MCF 10A (cell line): Measurements from ENCODE around the gene MUC12. TPM values are rescaled to one million over a fixed set of nuclear protein-coding genes. Genes with fewer than 3 reads are reported as not detected.

Experiments used
- BruUV-seq: library from RNA; stranded (reverse); fragments of 400-500 nt; replicated peaks from 2 replicates; lab custom pipeline; 2021; lab: Mats Ljungman, UMichigan
- CTCF ChIA-PET: fragments of 300-600 bp; sonication (Branson Sonifier 250); formaldehyde crosslinking; extraction: SDS; loops from one replicate; lab custom pipeline; 2021; ENCODE audit warnings: antibody characterized with exemption, inconsistent platforms; lab: Yijun Ruan, JAX
- POLR2A ChIA-PET: fragments of 300-600, 350-650 bp; sonication (Branson Sonifier 250); formaldehyde crosslinking; extraction: SDS; loops from one replicate; lab custom pipeline; 2020; ENCODE audit warnings: antibody characterized with exemption, inconsistent platforms; lab: Yijun Ruan, JAX
- DNase-seq: peaks from one replicate; pipeline ENCODE4 v3.0.0-alpha.2; 2018; ENCODE audit not compliant: unreplicated experiment
- H3K27ac Mint-ChIP-seq: one replicate; pipeline ENCODE4 v1.8.0; 2022; ENCODE audit warnings: mild to moderate bottlenecking, low read depth, mixed read lengths; ENCODE audit not compliant: unreplicated experiment
- H3K27me3 Mint-ChIP-seq: one replicate; pipeline ENCODE4 v1.8.0; 2022; ENCODE audit warnings: mixed read lengths; ENCODE audit not compliant: insufficient read depth, unreplicated experiment
- H3K36me3 Mint-ChIP-seq: one replicate; pipeline ENCODE4 v1.8.0; 2022; ENCODE audit warnings: mild to moderate bottlenecking, moderate library complexity, mixed read lengths; ENCODE audit not compliant: insufficient read depth, unreplicated experiment
- H3K4me1 Mint-ChIP-seq: one replicate; pipeline ENCODE4 v1.8.0; 2022; ENCODE audit warnings: mixed read lengths; ENCODE audit not compliant: insufficient read depth, unreplicated experiment
- H3K4me3 Mint-ChIP-seq: one replicate; pipeline ENCODE4 v1.8.0; 2022; ENCODE audit warnings: mild to moderate bottlenecking, moderate library complexity, mixed read lengths; ENCODE audit not compliant: unreplicated experiment
- H3K9me3 Mint-ChIP-seq: one replicate; pipeline ENCODE4 v1.8.0; 2022; ENCODE audit warnings: mixed read lengths; ENCODE audit not compliant: unreplicated experiment
- CTCF ChIP-seq: fragments of 200-600 bp; IDR thresholded peaks from one replicate; pipeline ENCODE4 v1.8.0; 2022; ENCODE audit warnings: antibody characterized with exemption, mild to moderate bottlenecking; ENCODE audit not compliant: unreplicated experiment
- intact Hi-C: fragments of 100-400 bp; cut with micrococcal nuclease; formaldehyde crosslinking; loops from 2 replicates; pipeline ENCODE4 v1.14.1; 2022
- total RNA-seq: library from RNA; stranded (reverse); gene quantifications from 2 replicates; pipeline ENCODE4 v1.2.3, GENCODE V29; 2022

MUC12 gene
- total RNA-seq, 1 experiment from 2014 or later: not detected

- DNase-seq: no peak
- ChIA-PET POLR2A (interaction anchor here (0.6 kb wide), 1 partner anchor 135 kb away, joined by 5 read pairs; no protein-coding TSS in a partner anchor), CTCF (no interaction called here)
- no TSS peak for BruUV-seq
- Mint-ChIP-seq H3K9me3 (no peaks in the 10 kb centered on the region), H3K27me3 (no peaks in the 10 kb centered on the region), H3K27ac (no peak overlapping the region), H3K4me1 (peaks cover 10% of the 10 kb centered on the region), H3K4me3 (no peak overlapping the region), H3K36me3 (no peaks in the 10 kb centered on the region)
- no peak for TF ChIP-seq CTCF
- intact Hi-C loops: no loop called here
These were observed 25.2 kb upstream of the MUC12 start for GRCh38 chr7:100944138-100944537.

DNA sequence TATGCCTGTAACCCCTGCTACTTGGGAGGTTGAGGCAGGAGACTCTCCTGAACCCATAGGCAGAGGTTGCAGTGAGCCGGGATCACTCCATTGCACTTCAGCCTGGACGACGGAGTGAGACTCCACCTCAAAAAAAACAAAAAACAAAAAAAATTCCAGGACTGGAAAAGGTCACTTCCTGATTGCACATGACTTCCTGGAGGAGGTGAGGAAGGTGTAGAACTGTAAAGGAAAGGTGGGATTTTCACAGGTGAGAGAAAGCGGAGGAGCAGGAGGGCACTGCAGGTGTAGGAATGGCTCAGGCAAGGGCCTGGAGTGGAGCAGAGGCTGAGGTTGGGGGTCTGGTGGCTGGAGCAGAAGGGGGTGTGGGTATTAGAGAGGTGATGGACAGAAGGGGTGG is 23.3 kb upstream of the MUC12 start:
- DNase-seq: no peak
- Mint-ChIP-seq H3K36me3 (no peaks in the 10 kb centered on the region), H3K27me3 (peaks cover 10% of the 10 kb centered on the region), H3K9me3 (no peaks in the 10 kb centered on the region), H3K27ac (no peak overlapping the region), H3K4me3 (no peak overlapping the region), H3K4me1 (peaks cover 10% of the 10 kb centered on the region)
- no TSS peak for BruUV-seq
- POLR2A ChIA-PET: no interaction called here
- intact Hi-C loops: no loop called here
- no peak for TF ChIP-seq CTCF
- CTCF ChIA-PET: interaction anchor here (1.0 to 1.3 kb wide), 2 partner anchors 113 to 336 kb away, joined by 3 to 4 read pairs; no protein-coding TSS in a partner anchor

- H3K9me3 Mint-ChIP-seq: no peaks in the 10 kb centered on the region
- H3K27me3 Mint-ChIP-seq: peaks cover 10% of the 10 kb centered on the region
- no peak overlapping the region for H3K4me3 Mint-ChIP-seq
- peaks cover 10% of the 10 kb centered on the region for H3K4me1 Mint-ChIP-seq
- POLR2A ChIA-PET: no interaction called here
- H3K27ac Mint-ChIP-seq: no peak overlapping the region
- intact Hi-C loops: no loop called here
- no TSS peak for BruUV-seq
- no peak for DNase-seq
- H3K36me3 Mint-ChIP-seq: no peaks in the 10 kb centered on the region
- CTCF ChIA-PET: interaction anchor here (1.0 to 1.3 kb wide), 2 partner anchors 113 to 336 kb away, joined by 3 to 4 read pairs; no protein-coding TSS in a partner anchor
- no peak for TF ChIP-seq CTCF
These were observed 22.5 kb upstream of the MUC12 start for GRCh38 chr7:100946766-100947365.

DNA sequence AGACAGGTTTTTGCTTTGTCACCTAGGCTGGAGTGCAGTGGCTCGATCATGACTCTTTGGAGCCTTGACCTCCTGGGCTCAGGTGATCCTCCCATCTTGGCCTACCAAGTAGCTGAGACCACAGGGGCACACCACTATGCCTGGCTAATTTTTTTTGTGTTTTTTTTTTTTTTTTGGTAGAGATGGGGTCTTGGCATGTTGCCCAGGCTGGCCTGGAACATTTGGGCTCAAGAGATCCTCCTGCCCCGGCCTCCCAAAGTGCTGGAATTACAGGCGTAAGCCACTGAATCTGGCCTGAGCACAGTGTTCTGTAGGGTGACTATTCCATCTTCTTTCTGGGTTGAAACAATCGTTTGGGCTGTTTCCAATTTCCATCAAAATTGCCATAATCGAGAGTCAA is 21.6 kb upstream of the MUC12 start:
- TF ChIP-seq CTCF: no peak
- DNase-seq: no peak
- CTCF ChIA-PET: no interaction called here
- Mint-ChIP-seq H3K9me3 (no peaks in the 10 kb centered on the region), H3K4me1 (peaks cover under 1% of the 10 kb centered on the region), H3K27ac (no peak overlapping the region), H3K27me3 (peaks cover 10% of the 10 kb centered on the region), H3K4me3 (no peak overlapping the region), H3K36me3 (no peaks in the 10 kb centered on the region)
- intact Hi-C loops: no loop called here
- POLR2A ChIA-PET: no interaction called here
- BruUV-seq: no TSS peak
